ENCODE measurements around the gene SEMA3E. TPM values are rescaled to one million over a fixed set of nuclear protein-coding genes. Genes with fewer than 3 reads are reported as not detected.

The SEMA3E gene
- total and polyA plus RNA-seq, 10 of the 15 experiments (the other 5 are each of a cell fraction or from before 2014, with no cell fraction given) = 0.08 to 2.0 (median 0.82) TPM

- H3K36me3 ChIP-seq (ENCODE audit: control insufficient read depth in 2 of 2, insufficient read depth in 2 of 2, low read length in 1 of 2) = no peaks in the 10 kb centered on the region
- DNase-seq (ENCODE audit: low read depth, low spot score) (no peak), FAIRE-seq (no peak), ATAC-seq (peak; percentile 65)
- CTCF ChIA-PET = interaction anchor here (1.5 kb wide), 1 partner anchor 36 kb away, joined by 4 read pairs; no protein-coding TSS in a partner anchor
- H3K4me3 ChIP-seq = no peak overlapping the region
- SMC1A ChIA-PET (ENCODE audit: uncharacterized antibody, unreplicated experiment) = interaction anchor here (1.5 kb wide), 1 partner anchor 11 kb away, joined by 4 read pairs; no protein-coding TSS in a partner anchor
- no peaks in the 10 kb centered on the region for H3K4me1 ChIP-seq (ENCODE audit: control insufficient read depth, insufficient read depth, low read length)
- H3K9ac ChIP-seq (ENCODE audit: control insufficient read depth, insufficient read depth, low read length) = no peak overlapping the region
- no peak overlapping the region for H2AFZ ChIP-seq (ENCODE audit: control insufficient read depth, low read depth, low read length)
- in situ Hi-C loops (cut with MboI) (no loop called here), intact Hi-C loops (cut with micrococcal nuclease; ENCODE audit: unreplicated experiment) (no loop called here)
- TF ChIP-seq E2F8 (IDR thresholded peaks at IDR 0.05; ENCODE audit: low read depth, partially characterized antibody) = no peak
- no peak for TF ChIP-seq SUPT20H (IDR thresholded peaks at IDR 0.05; ENCODE audit: borderline replicate concordance, control insufficient read depth, low read depth, low read length)
- no peak for TF ChIP-seq CREM (IDR thresholded peaks at IDR 0.05; ENCODE audit: low read depth)
- TF ChIP-seq FOXK2 (IDR thresholded peaks at IDR 0.05) = no peak
- TF ChIP-seq MTA2 (IDR thresholded peaks at IDR 0.05; ENCODE audit: low read depth) = no peak
- TF ChIP-seq CBX5 (IDR thresholded peaks at IDR 0.05; ENCODE audit: low read depth) = no peak
- no peak for TF ChIP-seq NFYB (IDR thresholded peaks at IDR 0.05; ENCODE audit: insufficient read depth, low read depth, low read length)
- TF ChIP-seq SIX5 (IDR thresholded peaks at IDR 0.05; ENCODE audit: low read depth, low read length, severe bottlenecking) = no peak
- RAD21 ChIA-PET (ENCODE audit: unreplicated experiment) = no interaction called here
- 30% methylated on average over 6 of the region's 6 CpGs for WGBS (ENCODE audit: insufficient coverage, insufficient replicate concordance, low lambda C conversion rate, missing lambda C conversion rate)
- H3K27me3 ChIP-seq (replicated peaks in 1 of 2; ENCODE audit: control insufficient read depth in 2 of 2, insufficient read depth in 2 of 2, low read length in 1 of 2) = no peaks in the 10 kb centered on the region
- POLR2A ChIA-PET = no interaction called here
- BruUV-seq (replicated peaks) = no TSS peak
- no peaks in the 10 kb centered on the region for H3K79me2 ChIP-seq (ENCODE audit: control insufficient read depth, insufficient read depth, low read length)
- H3K4me2 ChIP-seq (ENCODE audit: control insufficient read depth, insufficient read depth) = no peak overlapping the region
- no peak overlapping the region for H3K27ac ChIP-seq (ENCODE audit: control insufficient read depth, insufficient read depth)
- no peaks in the 10 kb centered on the region for H4K20me1 ChIP-seq (ENCODE audit: control insufficient read depth, insufficient read depth)
- no peaks in the 10 kb centered on the region for H3K9me3 ChIP-seq (replicated peaks; ENCODE audit: control insufficient read depth, insufficient read depth, low read length)
Observed at GRCh38 chr7:83475420-83475819, 173.5 kb downstream of the SEMA3E start.

Data from GM12878 (cell line).